Vagina (tissue), 2 donors: Measurements from ENCODE around the gene HRH3.

Experiments used
- POLR2A ChIP-seq, 2 donors: fragments of 450-650 bp; IDR thresholded peaks; one replicate each; pipeline ENCODE4 v1.6.1; 2017; ENCODE audit warnings: antibody characterized with exemption in 2 of 2, mild to moderate bottlenecking in 2 of 2, moderate library complexity in 2 of 2
- TF ChIP-seq, protein P1 (sequence below), 3 experiments: fragments of 450-650 bp in 2 of 3; fragments of 200-600 bp in 1 of 3; sonication (generic) in 1 of 3; IDR thresholded peaks; one replicate each; pipeline ENCODE4 v1.5.1; 2017 to 2019; ENCODE audit warnings: antibody characterized with exemption in 3 of 3, mild to moderate bottlenecking in 2 of 3, moderate library complexity in 2 of 3

DNA sequence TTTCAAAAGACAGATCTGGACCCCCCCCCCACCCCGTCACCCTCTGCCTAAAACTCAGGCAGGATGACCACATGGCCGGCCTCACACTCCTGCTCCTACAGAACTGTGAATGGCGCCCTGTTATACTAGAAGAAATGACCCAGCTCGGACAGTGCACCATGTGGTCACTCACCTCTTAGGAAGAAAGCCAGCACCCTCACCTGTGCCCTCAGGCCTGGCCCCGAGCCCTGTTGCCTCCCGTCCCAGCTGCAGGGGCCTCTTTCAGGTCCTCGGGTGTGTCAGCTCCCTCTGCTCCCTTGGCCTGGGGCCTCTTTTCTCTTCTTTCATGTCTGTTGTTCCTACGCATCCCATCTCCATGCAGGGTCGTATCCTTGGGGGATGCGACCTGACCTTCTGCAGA lies 42.0 kb upstream of the HRH3 start:
- TF ChIP-seq, protein P1, sequence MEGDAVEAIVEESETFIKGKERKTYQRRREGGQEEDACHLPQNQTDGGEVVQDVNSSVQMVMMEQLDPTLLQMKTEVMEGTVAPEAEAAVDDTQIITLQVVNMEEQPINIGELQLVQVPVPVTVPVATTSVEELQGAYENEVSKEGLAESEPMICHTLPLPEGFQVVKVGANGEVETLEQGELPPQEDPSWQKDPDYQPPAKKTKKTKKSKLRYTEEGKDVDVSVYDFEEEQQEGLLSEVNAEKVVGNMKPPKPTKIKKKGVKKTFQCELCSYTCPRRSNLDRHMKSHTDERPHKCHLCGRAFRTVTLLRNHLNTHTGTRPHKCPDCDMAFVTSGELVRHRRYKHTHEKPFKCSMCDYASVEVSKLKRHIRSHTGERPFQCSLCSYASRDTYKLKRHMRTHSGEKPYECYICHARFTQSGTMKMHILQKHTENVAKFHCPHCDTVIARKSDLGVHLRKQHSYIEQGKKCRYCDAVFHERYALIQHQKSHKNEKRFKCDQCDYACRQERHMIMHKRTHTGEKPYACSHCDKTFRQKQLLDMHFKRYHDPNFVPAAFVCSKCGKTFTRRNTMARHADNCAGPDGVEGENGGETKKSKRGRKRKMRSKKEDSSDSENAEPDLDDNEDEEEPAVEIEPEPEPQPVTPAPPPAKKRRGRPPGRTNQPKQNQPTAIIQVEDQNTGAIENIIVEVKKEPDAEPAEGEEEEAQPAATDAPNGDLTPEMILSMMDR (IDR thresholded peaks at IDR 0.05), result no peak
- no peak for TF ChIP-seq POLR2A (IDR thresholded peaks at IDR 0.05)
